GM19238 (cell line): ENCODE results near the gene TNFAIP8L1.
A peak's percentile ranks its signal among the peaks of the same experiment; 100 is the strongest.

Source experiments
- DNase-seq: peaks from one replicate; pipeline ENCODE4 v3.0.0; 2011; ENCODE audit warnings: low spot score; ENCODE audit not compliant: insufficient read length

TNFAIP8L1 gene

DNA sequence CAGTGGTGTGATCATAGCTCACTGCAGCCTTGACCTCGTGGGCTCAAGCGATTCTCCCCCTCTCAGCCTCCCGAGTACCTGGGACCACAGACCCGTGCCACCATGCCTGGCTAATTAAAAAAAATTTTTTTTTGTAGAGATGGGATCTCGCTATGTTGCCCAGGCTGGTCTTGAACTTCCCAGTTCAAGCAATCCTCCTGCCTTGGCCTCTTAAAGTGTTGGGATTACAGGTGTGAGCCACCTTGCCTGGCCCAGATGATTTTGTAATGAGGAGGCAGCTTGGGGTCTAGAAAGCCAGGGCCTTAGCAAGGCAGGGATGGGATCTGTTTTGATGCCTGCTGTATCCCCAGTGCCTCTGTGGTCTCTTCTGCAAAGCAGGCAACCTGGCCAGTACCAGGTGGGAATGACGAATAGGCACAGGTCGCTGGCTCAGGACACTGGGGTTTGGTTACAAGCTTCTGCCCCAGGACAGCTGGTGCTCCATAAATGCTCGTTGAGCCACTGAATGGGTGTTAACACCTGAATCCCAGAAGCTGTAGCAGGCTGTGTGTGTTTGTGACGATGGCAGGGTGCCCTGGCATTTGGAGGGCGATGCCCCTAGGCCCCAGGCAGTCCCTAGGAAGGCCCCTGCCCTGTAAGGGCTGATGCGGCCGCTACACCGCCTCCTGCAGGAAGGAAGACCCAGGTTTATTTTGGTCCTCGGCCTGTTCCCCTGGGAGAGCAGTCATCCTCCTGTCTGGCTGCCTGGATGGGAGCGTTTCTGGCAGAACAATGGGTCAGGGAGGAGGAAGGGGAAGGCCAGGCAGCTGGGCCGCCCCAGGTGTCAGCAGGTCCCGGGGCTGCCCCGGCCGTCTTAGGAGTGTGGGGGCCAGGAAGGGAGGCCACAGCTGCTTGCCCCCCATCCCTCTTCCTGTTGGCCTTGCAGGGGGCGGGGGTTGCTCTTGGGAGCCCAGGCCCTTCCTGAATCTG is 8.6 kb downstream of the TNFAIP8L1 start:
- no peak for DNase-seq

DNA sequence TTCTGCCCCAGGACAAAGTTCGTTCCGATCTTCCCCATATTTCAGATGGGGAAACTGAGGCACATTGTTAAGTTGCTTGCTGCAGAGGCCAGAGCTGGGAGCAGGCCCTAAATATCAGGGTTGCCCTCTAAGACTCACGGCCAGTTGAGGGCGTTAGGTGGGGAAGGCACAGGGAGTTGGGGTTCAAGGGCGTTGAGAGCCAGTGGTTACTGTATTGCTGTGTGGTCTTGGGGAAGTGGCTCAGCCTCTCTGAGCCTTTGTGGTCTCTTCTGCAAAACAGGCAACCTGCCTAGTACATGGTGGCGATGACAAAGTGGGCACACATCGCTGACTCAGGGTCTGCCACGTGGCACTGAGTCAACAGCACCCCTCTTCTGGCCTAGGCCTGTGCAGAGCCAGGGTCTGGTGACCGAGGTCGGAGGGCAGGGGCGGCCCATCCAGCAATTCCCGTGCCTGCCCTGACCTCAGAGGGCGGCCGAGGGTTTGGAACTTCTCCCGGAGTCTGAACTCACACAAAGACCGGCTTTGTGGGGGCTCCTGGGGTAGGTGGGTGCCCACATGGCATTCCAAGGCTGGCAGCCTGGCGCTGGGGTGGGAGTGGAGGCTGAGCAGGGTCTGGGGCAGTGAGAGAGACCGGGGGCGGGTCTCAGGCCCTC is 10.2 kb downstream of the TNFAIP8L1 start:
- no peak for DNase-seq

DNA sequence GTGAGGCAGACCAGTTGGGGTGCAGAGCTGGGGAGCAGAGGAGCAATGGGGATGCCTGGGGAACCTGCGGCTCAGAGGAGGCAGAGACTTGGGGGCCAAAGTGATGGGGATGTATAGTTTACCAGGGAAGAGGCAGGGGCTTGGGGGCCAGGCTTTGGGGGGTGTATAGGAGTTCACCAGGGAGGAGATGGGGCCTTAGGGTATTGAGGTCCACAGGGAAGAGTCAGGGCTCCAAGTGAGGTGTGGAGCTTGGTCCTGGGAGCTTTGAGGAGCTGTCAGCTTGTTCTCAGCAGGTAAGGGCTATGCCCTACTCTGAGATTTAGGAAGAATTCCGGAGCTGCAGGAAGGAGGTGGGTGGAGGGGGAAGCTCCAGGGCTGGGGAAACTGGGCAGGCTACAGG is 10.8 kb downstream of the TNFAIP8L1 start:
- no peak for DNase-seq

DNA sequence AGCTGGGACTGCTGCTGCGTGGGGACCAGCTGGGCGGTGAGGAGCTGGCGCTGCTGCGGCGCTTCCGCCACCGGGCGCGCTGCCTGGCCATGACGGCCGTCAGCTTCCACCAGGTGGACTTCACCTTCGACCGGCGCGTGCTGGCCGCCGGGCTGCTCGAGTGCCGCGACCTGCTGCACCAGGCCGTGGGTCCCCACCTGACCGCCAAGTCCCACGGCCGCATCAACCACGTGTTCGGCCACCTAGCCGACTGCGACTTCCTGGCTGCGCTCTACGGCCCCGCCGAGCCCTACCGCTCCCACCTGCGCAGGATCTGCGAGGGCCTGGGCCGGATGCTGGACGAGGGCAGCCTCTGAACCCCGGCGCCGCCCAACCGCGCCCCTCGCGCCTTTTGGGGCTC is 12.8 kb downstream of the TNFAIP8L1 start:
- DNase-seq, result no peak

DNA sequence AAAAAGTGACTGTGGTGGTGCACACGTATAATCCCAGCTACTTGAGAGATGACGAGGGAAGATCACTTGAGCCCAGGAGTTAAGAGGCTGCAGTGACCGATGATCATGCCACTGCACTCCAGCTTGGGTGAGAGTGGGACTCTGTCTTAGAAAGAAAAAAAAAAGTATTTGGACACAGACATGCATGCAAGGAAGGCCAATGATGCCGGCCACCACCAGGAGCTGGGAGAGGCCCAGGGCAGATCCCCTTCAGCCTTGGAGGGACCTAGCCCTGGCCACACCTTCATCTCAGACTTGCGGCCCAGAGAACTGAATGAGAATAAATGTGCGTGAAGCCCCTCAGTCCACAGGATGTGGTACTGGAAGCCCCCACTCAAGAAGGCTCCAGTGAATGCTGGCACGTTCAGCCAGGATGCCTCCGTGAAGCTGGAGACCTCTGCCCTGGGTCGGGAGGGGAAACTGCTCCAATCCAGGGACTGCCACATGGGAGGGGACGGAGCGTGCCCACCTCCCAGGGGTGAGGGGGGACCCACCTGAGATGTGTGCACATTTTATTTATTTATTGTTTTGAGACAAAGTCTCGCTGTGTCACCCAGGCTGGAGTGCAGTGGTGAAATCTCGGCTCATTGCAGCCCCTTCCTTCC is 14.6 kb downstream of the TNFAIP8L1 start:
- DNase-seq, result no peak

DNA sequence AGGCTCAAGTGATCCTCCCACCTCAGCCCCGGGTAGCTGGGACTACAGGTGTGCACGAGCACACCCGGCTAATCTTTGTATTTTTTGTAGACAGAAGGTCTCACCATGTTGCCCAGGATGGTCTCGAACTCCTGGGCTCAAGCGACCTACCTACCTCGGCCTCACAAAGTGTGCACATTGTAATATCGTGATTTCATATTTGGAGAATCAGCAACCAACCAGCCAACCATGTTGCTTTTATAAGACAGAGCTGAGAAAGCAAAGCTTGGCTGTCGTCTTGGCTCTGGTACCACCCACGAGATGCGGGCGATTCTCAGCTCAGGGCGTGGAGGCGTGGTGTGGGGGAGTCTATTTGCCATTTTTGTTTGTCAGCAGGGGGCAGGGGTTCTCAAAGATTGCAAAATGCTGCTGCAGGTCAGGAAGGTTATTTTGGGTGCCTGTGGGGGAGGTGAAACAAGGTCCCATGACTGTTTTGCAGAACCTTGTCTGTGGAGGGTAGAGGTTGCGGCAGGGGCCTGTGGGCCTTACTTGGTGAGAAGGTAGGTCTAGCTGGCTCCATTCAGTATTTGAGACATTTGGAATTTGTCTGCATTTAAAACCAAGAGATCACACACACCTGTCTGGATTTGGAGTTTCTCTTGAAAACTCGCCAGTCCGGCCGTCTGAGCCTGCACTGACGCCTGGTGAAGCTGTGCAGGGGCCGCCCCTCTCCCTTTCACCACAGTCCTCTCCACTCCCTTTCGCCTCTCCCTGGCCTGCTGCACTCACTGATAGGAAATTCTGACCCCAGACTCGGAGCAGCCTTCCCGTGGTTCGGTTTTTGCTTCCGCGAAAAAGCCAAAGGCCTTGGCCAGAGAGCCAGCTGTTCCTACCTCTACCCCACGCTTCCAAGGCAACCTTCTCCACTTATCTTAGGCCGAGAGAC is 15.4 kb downstream of the TNFAIP8L1 start:
- no peak for DNase-seq

DNA sequence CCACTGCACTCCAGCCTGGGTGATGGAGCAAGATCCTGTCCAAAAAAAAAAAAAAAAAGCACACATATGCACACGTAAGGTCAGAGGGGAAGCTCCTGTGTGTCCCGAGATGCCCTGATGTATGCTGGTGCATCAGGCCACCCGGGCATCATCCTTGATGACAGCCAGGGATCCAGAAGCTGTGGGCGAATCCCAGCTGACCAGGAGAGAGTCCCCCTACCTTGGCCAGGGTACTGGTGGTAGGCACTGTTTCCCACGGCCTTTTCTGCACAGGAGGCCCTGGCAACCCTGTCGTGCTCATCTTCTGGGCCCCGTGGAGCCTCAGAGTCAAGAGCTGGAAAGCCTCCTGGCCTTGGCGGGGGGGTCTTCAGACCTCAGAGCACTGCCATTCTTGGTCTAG is 16.8 kb downstream of the TNFAIP8L1 start:
- DNase-seq, result no peak

DNA sequence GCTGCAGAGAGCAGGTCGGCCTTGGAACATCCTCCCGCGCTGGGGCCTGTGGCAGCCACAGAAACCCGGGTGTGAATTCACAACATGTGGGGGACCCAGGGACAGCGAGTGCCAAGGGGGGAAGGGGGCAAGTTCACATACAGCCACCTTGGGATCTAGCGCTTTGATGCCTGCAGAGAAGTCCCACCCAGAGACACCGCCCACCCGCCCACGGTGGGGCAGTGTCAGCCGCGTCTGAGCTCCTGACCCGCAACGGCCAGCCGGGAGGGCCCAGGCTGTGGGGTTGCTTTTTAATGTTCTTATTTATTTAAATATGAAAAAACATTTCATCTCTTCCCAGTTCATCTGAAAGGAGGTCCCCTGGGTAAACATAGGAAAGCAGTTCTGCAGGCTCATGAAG is 17.9 kb downstream of the TNFAIP8L1 start:
- DNase-seq, result no peak

DNA sequence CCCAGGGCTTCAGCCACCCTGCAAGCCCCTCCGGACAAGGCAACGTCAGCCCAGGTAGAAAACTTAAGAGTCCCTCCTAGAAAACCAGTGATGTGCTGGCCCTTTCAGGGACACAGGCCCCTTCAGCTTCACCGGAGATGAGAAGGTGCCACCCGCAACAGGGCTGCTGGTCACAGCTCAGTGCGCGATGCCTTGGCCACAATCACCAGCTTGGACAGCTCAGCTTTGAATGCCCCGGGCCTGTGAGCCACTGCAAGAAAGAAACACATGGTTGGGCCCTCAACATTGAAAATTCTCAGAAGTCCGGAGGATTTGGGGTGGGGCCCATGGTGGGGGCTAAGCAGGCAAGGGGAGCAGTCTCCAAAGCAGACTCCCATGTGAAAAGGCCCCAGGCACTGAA is 18.5 kb downstream of the TNFAIP8L1 start:
- no peak for DNase-seq

DNA sequence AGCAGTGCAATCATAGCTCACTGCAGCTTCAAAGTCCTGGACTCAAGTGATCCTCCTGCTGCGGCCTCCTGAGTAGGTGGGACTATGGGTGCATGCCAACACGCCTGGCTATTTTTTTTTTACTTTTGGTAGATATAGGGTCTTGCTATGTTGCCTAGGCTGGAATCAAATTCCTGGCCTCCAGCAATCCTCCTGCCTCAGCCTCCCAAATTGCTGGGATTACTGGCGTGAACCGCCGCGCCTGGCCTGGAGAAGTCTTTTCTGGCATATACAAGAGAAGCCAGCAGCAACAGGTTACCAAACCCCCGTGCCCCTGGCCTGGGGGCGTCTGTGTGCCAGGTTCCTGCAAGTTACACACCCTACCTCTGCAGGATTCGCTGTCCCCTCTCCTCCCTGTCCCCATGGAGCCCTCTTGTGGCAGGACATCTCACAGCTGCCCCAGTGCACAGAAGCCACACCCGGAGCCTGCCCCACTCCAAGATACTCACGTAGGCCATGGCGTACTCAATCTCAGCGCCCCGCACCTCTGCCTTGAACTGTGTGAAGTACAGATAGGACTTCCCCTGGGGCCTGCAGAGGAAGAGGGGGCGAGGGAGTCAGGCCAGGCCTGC is 21.0 kb downstream of the TNFAIP8L1 start:
- no peak for DNase-seq

DNA sequence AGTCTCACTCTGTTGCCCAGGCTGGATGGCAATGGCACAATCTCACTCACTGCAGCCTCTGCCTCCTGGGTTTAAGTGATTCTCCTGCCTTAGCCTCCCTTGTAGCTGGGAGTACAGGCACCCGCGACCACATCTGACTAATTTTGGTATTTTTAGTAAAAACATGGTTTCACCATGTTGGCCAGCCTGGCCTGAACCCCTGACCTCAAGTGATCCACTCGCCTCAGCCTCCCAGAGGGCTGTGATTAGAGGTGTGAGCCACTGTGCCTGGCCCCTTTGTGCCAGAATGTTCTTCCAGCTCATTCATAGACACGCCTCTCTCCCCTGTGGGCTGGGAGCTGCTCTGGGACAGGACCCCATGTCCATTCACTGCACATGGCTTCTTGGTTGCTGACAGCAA is 21.7 kb downstream of the TNFAIP8L1 start:
- DNase-seq, result no peak

DNA sequence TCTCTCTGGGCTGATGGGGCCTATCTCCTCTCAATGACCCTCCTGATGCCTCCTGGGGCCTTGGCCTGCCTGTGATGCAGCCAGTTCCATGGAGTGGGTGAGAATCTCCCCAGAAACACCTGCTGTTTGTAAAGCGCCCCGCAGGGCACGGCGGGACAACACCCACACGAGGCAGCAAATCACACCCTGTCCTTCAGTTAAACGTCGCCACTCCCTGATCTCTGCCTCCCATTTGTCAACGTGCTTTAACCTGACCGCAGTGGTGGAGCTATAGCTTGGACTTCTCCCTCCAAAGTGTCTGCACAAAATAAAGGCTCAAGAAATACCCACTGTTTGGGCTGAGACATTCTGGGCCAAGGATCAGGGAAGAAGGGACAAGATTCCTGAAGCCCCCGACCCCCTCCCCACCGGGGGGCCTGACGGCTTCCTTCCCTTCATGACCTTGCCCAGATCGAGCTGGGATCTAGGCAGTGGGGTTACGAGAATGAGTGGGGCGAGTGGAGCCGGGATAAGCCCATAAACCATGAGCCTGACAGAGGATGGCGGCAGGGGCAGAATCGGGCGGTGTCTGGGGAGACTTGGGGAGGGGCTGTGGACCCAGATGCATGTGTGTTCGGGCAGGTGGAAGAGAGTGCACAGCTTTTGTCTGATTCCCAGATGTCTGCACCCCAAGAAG is 22.8 kb downstream of the TNFAIP8L1 start:
- DNase-seq, result no peak

DNA sequence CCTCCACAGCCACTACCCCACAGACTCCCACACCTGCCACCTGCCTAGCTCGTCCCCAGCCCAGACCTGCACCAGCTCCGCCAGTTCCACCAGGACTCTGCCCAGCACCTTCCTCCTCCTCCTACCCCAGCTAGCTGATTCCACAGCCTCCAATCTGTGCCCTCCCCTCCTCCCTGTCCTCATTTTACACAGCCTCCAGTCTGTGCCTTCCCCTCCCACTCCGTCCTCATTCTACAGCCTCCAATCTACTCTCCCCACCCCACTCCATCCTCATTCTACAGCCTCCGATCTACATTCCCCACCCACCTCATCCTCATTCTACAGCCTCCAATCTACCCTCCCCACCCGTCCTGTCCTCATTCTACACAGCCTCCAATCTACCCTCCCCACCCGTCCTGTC is 23.5 kb downstream of the TNFAIP8L1 start:
- no peak for DNase-seq

DNA sequence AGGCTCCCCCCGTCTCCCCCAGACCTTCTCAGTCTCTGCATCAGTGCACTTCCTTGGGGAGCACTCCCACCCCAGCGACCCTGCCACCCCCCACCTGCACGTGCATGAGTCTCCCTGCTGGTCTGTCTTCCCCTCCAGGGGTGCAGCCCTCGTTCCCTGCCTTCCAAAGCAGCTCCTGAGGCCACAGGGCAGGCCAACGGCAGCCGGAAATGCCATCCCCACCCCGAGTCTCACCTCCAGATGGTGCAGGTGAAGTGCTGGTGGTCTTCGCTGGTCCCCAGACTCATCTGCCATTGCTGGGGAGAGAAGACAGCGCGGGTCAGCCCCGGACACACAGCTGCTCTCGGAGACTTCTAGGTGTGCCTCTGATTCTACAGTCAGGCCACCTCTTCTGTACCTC is 25.3 kb downstream of the TNFAIP8L1 start:
- no peak for DNase-seq

DNA sequence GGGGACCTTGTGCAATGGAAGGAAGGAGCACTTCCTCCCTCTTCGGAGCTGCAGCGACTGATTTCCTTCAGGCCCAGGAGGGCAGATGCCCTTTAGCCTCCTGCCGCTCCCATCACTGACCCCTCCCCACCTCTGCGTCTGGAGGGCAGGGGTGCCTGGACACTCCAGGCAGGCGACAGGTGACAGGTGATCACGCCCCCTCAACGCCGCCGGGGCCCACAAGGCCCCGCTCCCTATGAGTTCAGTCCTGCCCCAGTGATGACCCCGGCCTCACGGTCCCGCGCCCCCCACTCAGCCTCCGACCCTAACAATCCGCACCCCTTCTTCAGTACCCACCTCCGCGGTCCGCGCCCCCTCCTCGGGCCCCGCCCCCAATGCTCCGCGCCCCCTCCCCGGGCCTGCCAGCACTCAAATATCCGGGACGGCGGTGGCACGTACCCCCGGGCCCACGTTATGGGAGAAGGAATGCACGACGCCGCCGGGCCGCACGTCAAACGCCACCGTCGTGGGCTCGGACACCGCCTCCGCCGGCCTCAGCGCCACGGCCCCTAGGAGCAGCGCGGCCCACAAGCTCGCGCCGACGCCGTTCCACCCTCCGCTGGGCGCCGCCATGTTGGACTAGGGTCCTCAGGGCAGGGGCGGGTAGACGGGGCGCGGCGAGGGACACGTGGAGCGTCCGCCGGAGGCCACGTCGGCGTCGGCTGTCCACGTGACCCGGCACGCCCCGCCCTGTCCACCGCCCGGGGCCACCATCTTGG is 30.6 kb downstream of the TNFAIP8L1 start, which contains the start of gene MYDGF:
Gene MYDGF, minus strand, starts transcription at position 620 of the 758 bp plus-strand sequence. Its CDS starts 8 bp downstream, at position 612.
- peak; percentile 99 for DNase-seq

DNA sequence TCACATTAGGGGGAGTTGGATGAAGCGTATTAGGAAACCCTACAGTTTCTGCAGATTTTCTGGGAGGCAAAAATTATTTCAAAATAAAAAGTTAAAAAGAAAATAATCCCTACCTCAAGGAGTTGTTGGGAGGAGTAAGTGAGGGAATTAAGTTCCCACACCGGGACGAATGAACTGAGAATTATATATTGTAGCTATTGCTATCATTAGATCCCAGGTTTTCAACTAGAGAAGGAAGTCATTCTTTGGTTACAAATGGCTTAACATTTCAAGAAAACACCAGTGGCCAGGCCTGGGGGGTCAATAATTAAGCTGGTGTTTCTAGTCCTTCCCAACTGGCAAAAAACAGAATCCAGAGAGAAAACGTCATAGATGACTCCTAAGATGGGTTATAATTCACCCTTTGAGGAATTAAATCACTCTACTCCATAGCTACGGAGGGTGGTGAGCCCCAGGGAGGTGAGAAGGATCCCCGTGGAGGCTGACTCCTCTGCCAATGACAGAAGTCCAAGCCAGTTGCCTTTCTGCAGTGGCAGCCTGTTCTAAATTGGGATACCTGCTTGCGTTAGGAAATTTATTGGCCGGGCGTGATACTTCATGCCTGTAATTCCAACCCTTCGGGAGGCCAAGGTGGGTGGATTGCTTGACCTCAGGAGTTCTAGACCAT is 32.0 kb downstream of the TNFAIP8L1 start:
- DNase-seq, result no peak

DNA sequence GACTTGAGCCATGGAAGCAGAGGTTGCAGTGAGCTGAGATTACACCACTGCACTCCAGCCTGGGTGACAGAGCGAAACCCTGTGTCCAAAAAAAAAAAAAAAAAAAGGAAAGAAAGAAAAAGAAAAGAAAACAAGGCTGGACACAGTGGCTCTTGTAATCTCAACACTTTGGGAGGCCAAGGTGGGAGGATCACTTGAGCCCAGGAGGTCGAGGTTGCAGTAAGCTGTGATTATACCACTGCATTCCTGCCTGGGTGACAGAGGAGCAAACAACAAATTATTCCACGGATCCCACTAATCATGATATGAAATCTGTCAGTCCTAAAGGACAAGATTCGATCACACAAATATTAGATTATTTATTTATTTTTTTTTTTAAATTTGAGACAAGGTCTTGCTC is 33.9 kb downstream of the TNFAIP8L1 start:
- DNase-seq, result no peak

DNA sequence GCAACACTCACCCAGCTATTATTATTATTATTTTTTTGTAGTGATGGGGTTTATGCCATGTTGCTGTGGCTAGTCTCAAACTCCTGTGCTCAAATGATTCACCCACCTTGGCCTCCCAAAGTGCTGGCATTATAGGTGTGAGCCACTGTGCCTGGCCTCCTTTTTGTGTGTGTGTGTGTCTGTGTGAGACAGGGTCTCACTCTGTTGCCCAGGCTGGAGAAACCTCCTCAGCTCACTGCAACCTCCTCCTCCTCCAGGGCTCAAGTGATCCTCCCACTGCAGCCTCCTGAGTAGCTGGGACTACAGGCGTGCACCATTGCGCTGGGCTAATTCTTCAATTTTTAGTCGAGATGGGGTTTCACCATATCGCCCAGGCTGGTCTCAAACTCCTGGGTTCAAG is 34.4 kb downstream of the TNFAIP8L1 start:
- no peak for DNase-seq

DNA sequence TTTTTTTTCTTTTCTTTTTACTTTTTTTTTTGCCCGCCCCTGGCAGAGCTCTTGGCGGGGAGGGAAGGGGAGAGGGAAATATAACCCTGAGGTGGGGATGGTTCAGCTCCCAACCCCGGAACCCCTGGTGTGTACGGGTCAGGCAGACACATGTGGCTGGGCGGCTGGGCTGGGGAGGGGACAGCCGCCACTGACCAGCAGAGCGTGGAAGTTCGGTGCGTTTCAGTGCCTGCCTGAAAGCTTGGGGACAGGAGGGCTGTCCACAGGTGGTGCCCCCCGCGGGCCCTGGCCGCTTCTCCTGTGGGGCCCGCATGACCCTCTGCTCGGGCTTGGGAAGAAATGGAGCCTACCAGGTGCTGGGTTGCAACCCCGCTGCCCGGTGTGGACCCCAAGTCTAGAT is 36.0 kb downstream of the TNFAIP8L1 start:
- no peak for DNase-seq
